Small intestine (tissue), 7 donors: Measurements from ENCODE around the gene UBE4A. TPM values are rescaled to one million over a fixed set of nuclear protein-coding genes. Genes with fewer than 3 reads are reported as not detected.
"Not testable (repeated sequence)": the region's sequence is repeated elsewhere in the genome, so short reads cannot be mapped to it uniquely, and the experiment has no call there.

ENCODE experiments used
- DNase-seq, 2 donors: peaks; one replicate each; pipeline versions ENCODE4 v3.0.0 to v3.0.0-alpha.2; 2013
- FAIRE-seq: peaks from 2 replicates; lab custom pipeline; 2012; peaks lifted over from hg19 to GRCh38; lab: Jason Lieb, UNC
- H3K27ac ChIP-seq, 3 donors: one replicate each; pipeline ENCODE4 v1.5.1; 2013; ENCODE audit warnings: low read length in 2 of 3, mild to moderate bottlenecking in 2 of 3, control low read depth in 1 of 3, inconsistent platforms in 1 of 3, low read depth in 1 of 3, moderate library complexity in 1 of 3
- H3K27me3 ChIP-seq, 3 donors: one replicate each; pipeline ENCODE4 v1.6.1; 2013; ENCODE audit warnings: low read length in 3 of 3, inconsistent platforms in 1 of 3; ENCODE audit not compliant: control insufficient read depth in 3 of 3, insufficient read depth in 3 of 3
- H3K36me3 ChIP-seq, 3 donors: one replicate each; pipeline ENCODE4 v1.6.1; 2013; ENCODE audit warnings: low read length in 3 of 3, inconsistent platforms in 1 of 3, low read depth in 1 of 3, mild to moderate bottlenecking in 1 of 3, moderate library complexity in 1 of 3; ENCODE audit not compliant: control insufficient read depth in 3 of 3, insufficient read depth in 2 of 3
- H3K4me1 ChIP-seq, 3 donors: one replicate each; pipeline ENCODE4 v1.6.1; 2013; ENCODE audit warnings: low read length in 2 of 3, inconsistent platforms in 1 of 3, low read depth in 1 of 3, mild to moderate bottlenecking in 1 of 3, moderate library complexity in 1 of 3; ENCODE audit not compliant: control insufficient read depth in 3 of 3, insufficient read depth in 2 of 3
- H3K4me3 ChIP-seq, 3 donors: one replicate each; pipeline ENCODE4 v1.5.1; 2013; ENCODE audit warnings: low read length in 3 of 3, control low read depth in 1 of 3, inconsistent platforms in 1 of 3, low read depth in 1 of 3, mild to moderate bottlenecking in 1 of 3, moderate library complexity in 1 of 3
- H3K9me3 ChIP-seq, 2 donors: one replicate each; pipeline ENCODE4 v1.6.1; 2013; ENCODE audit warnings: low read depth in 1 of 2, low read length in 1 of 2; ENCODE audit not compliant: control insufficient read depth in 2 of 2, insufficient read depth in 1 of 2
- WGBS, 3 donors: extraction: QIAGEN DNeasy Blood & Tissue Kit; methylation state at CpG; one replicate each; pipeline ENCODE4 v1.1.7; 2013; 5-methylcytosine and 5-hydroxymethylcytosine counted together
- polyA plus RNA-seq, 4 donors: library from polyadenylated mRNA; stranded (reverse) in 3 of 4; unstranded in 1 of 4; fragments of 200-250 nt in 3 of 4; fragments of 120-200 nt in 1 of 4; gene quantifications; one replicate each; pipeline versions ENCODE4 v1.2.1 to v1.2.3, GENCODE V29; 2013
- donor health status: healthy with polysubstance abuse.
- donor health status: control.
- donor health status: control.
- donor health status: Bipolar disorder and iron deficiency.
- donor health status: healthy.

UBE4A gene
- polyA plus RNA-seq, 4 donors, result 11.3 to 42.3 (median 14.2) TPM

GRCh38 chr11:118398791-118399559 is 39.6 kb downstream of the UBE4A start:
- H3K4me3 ChIP-seq, result no peak overlapping the region
- H3K9me3 ChIP-seq, result no peaks in the 10 kb centered on the region
- H3K27me3 ChIP-seq, result no peaks in the 10 kb centered on the region
- FAIRE-seq, result no peak
- H3K36me3 ChIP-seq, result peaks cover 3 to 27% (median 6%) of the 10 kb centered on the region in 3 donors
- peaks cover 0 to 8% (median 4%) of the 10 kb centered on the region in 3 donors for H3K4me1 ChIP-seq
- 49 to 64% (median 52%) methylated on average over 3 of the region's 3 CpGs for WGBS, 3 donors
- DNase-seq, result peak in 1 of 2 donors; percentile 33
- peak overlapping the region in 2 of 3 donors; percentile 42 to 87 for H3K27ac ChIP-seq

- H3K27ac ChIP-seq, result peak within 1 kb of the TSS; percentile 77 to 93 (median 87)
- H3K9me3 ChIP-seq, result no peaks in the 10 kb centered on the region
- 0 to 1% (median 0%) methylated on average over 51 of the region's 51 CpGs for WGBS, 3 donors
- H3K36me3 ChIP-seq, result peaks cover 0 to 14% (median 2%) of the 10 kb centered on the region in 3 donors
- no peak for FAIRE-seq
- peak within 1 kb of the TSS; percentile 59 to 79 (median 74) for H3K4me3 ChIP-seq
- no peaks in the 10 kb centered on the region for H3K27me3 ChIP-seq
- peaks cover 0 to 8% (median 4%) of the 10 kb centered on the region in 3 donors for H3K4me1 ChIP-seq
- DNase-seq, result peak; percentile 89 to 95
These were observed 41.9 kb downstream of the UBE4A start, which contains the start of gene ATP5MG for GRCh38 chr11:118401151-118401879. Gene ATP5MG, plus strand, starts transcription at chr11:118401606. Its CDS starts 60 bp downstream, at chr11:118401666.

DNA sequence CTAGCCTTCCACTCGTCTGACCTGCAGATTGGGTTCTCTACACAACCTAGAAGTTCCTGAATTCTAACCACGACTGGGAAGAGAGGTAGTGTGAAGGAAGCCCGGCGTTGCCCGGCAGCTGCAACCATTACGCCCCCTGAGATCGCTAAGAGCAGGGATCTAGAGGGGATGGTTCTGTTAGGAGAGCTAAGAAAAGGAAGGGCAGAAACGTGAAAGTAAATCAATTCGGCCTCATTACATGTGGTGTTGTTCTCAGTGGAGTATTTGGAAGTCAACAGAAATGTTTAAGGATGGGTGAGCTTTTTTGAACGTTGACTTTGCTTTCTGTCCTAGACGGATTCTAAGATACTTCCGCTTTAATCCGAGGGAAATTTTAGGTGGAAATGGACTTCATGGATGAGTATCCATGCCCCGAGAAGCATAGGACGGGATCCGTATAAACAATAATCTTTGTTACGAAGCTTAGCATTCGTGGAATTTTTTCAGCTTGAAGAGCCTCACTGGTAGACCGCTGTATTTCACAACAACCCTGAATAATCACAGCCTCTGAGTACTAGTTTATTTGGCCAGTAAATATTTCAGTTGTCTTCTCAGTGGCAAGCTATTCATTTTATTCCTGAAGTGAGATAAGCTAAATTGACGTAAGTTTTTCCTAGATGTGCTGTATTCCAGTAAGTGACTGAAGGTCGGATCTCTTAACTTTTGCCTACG is 42.6 kb downstream of the UBE4A start:
- WGBS, 3 donors, result 0 to 2% (median 0%) methylated on average over 22 of the region's 22 CpGs
- peak; percentile 25 to 49 for DNase-seq
- H3K36me3 ChIP-seq, result peaks cover 2 to 16% (median 3%) of the 10 kb centered on the region in 3 donors
- H3K27ac ChIP-seq, result peak overlapping the region; percentile 20 to 93 (median 77)
- H3K4me1 ChIP-seq, result peaks cover 0 to 8% (median 4%) of the 10 kb centered on the region in 3 donors
- no peaks in the 10 kb centered on the region for H3K9me3 ChIP-seq
- no peak for FAIRE-seq
- no peaks in the 10 kb centered on the region for H3K27me3 ChIP-seq
- peak overlapping the region; percentile 59 to 79 (median 74) for H3K4me3 ChIP-seq

DNA sequence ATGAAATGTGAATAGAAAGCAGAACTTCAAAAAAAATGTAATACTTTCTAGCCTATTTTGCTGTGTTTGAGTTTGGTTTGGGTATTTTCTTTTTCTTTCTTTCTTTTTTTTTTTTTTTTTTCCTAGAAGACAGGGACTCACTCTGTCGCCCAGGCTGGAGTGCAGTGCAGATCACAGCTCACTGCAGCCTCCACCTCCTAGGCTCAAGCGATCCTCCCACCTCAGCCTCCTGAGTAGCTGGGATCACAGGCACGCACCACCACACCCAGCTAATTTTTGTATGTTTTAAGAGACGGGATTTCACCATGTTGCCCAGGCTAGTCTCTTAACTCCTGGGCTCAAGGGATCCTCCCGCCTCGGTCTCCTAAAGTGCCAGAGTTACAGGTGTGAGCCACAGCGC is 43.2 kb downstream of the UBE4A start:
- not testable (repeated sequence) for FAIRE-seq, H3K27me3 ChIP-seq, H3K9me3 ChIP-seq, DNase-seq, H3K4me1 ChIP-seq
- H3K4me3 ChIP-seq, result peak overlapping the region in 2 of 3 donors; percentile 74 to 79
- WGBS, 3 donors, result 58 to 74% (median 62%) methylated on average over 7 of the region's 7 CpGs
- peak overlapping the region in 1 of 3 donors; percentile 77 for H3K27ac ChIP-seq
- peaks cover 4 to 18% (median 5%) of the 10 kb centered on the region in 3 donors for H3K36me3 ChIP-seq

DNA sequence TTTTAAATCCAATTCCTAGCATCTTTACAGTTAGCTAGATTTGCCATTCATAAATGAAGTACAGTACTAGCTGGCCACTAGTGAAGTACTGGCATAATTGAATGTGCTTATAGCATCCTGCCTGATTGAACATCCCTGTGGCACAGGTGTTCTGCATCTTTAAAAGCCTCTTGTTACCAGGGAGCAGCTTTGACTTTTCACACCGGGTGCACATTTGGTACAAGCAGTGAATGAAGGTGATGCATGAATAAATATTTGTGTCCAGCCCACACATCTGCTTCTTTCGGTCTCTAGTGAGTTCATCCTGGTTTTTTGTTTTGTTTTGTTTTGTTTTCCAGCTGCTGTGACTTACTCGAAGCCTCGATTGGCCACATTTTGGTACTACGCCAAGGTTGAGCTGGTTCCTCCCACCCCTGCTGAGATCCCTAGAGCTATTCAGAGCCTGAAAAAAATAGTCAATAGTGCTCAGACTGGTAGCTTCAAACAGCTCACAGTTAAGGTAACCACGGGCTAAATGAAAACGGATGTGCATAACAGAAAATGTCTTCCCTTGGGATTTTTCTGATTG is 47.3 kb downstream of the UBE4A start:
- H3K27ac ChIP-seq, result no peak overlapping the region
- DNase-seq (no peak), FAIRE-seq (no peak)
- H3K36me3 ChIP-seq, result peaks cover 6 to 21% (median 9%) of the 10 kb centered on the region in 3 donors
- no peaks in the 10 kb centered on the region for H3K9me3 ChIP-seq
- no peak overlapping the region for H3K4me3 ChIP-seq
- H3K4me1 ChIP-seq, result peaks cover 0 to 8% (median 4%) of the 10 kb centered on the region in 3 donors
- WGBS, 3 donors, result 62 to 81% (median 79%) methylated on average over 7 of the region's 7 CpGs
- H3K27me3 ChIP-seq, result no peaks in the 10 kb centered on the region

GRCh38 chr11:118410055-118410745 is 50.8 kb downstream of the UBE4A start:
- no peak for FAIRE-seq
- H3K27ac ChIP-seq, result peak overlapping the region in 1 of 3 donors; percentile 36
- 77 to 82% (median 77%) methylated on average over 7 of the region's 7 CpGs for WGBS, 3 donors

DNA sequence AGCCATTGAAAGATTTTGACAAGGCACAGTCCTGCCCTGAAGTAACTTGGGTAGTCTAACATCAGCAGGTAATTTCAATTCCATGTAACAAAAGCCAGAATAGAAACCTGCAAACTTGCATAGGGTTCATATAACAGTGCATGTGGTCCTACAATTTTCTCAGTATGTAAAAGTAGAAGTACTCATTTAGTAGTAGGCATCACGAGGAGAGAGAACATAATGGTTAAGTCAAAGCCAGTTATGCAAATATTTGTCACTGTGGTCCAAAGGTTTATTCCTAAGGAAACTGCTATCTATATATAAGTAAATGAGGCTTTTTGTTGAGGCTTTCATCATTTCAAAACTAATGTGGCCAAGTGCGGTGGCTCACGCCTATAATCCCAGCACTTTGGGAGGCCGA is 52.1 kb downstream of the UBE4A start:
- H3K36me3 ChIP-seq, result peaks cover 5 to 13% (median 11%) of the 10 kb centered on the region in 3 donors
- H3K27ac ChIP-seq, result peak overlapping the region in 1 of 3 donors; percentile 8
- H3K9me3 ChIP-seq, result no peaks in the 10 kb centered on the region
- 38 to 48% (median 40%) methylated on average over 4 of the region's 4 CpGs for WGBS, 3 donors
- no peak overlapping the region for H3K4me3 ChIP-seq
- peaks cover 0 to 5% (median 4%) of the 10 kb centered on the region in 3 donors for H3K4me1 ChIP-seq
- H3K27me3 ChIP-seq, result no peaks in the 10 kb centered on the region
- FAIRE-seq (no peak), DNase-seq (peak; percentile 26 to 71)

More at GRCh38 chr11:118410055-118410745, 50.8 kb downstream of the UBE4A start:
- Histone ChIP-seq H3K9me3 (no peaks in the 10 kb centered on the region), H3K4me1 (peaks cover 0 to 5% (median 0%) of the 10 kb centered on the region in 3 donors), H3K27me3 (no peaks in the 10 kb centered on the region), H3K36me3 (peaks cover 6 to 17% (median 11%) of the 10 kb centered on the region in 3 donors), H3K4me3 (no peak overlapping the region)
- no peak for DNase-seq
